Brain pericyte (primary cell): ENCODE measurements around the gene RGL1.
"Not testable (repeated sequence)": the region's sequence is repeated elsewhere in the genome, so short reads cannot be mapped to it uniquely, and the experiment has no call there.

Experiments
- DNase-seq: peaks from one replicate; pipeline ENCODE4 v3.0.0-alpha.2; 2012; ENCODE audit warnings: low read depth, low spot score

The RGL1 gene

GRCh38 chr1:183785921-183786320 is 19.0 kb upstream of the RGL1 start:
- not testable (repeated sequence) for DNase-seq

- DNase-seq = no peak
Observed at GRCh38 chr1:183787704-183788103, 17.2 kb upstream of the RGL1 start.

- no peak for DNase-seq
Observed at GRCh38 chr1:183791319-183791718, 13.6 kb upstream of the RGL1 start.

DNA sequence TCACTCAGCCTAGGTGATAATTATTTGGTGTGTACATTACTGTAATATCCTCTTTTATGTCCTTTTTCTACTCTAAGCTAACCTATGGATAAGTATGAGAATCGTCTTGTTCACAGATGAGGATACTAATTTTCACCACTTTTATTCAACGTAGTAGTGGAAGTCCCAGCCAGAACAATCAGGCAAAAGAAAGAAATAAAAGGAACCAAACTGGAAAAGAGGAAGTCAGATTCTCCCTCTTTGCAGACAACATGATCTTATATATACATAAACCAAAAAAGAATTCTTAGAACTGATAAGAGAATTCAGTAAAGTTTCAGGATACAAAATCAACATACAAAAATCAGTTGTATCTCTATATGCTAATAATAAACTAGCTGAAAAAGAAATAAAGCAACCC is 12.6 kb upstream of the RGL1 start:
- DNase-seq = no peak

DNA sequence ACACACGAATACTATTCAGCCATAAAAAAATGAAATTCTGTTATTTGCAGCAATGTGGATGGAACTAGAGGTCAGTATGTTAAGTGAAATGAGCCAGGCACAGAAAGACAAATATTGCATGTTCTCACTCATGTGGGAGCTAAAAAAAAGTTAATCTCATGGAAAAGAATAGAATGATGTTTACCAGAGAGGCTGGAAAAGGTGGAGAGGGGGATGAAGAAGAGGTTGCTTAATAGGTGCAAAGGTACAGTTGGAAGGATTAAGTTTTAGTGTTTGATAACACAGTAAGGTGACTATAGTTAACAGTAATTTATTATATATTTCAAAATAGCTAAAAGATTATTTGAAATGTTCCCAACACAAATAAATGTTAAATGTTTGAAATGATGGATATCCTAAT is 10.8 kb upstream of the RGL1 start:
- DNase-seq = no peak

DNA sequence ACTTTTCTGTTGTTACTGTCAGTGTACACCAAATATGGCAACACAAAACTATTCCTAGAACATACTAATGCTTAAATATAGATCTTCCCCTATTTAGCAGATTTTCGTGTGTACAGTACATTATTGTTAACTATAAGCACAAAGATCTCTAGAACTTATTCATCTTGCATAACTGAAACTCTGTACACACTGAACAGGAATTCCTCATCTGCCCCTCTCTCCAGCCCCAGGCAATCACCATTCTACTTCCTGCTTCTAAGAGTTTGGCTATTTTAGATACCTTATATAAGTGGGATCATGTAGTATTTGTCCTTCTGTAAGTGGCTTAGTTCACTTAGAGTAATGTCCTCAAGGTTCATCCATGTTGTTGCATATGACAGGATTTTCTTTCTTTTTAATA is 4.5 kb upstream of the RGL1 start:
- DNase-seq = no peak

DNA sequence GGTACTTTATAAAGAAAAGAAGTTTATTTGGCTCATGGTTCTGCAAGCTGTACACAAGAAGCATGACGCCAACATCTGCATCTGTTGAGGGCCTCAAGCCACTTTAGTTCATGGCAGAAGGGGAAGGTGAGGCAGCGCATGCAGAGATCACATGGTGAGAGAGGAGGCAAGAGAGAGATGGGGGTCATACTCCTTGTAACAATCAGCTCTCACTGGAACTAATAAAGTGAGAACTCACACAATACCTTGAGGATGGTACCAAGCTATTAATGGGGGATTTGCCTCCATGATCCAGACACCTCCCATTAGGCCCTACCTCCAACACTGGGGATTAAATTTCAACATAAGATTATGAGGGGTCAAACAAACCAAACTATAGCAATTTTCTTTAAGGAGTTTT is 3.3 kb upstream of the RGL1 start:
- DNase-seq = no peak

GRCh38 chr1:183804387-183804786 is 533 bp upstream of the RGL1 start:
- DNase-seq = no peak

GRCh38 chr1:183806125-183806524 is 1.2 kb downstream of the RGL1 start:
- no peak for DNase-seq

DNA sequence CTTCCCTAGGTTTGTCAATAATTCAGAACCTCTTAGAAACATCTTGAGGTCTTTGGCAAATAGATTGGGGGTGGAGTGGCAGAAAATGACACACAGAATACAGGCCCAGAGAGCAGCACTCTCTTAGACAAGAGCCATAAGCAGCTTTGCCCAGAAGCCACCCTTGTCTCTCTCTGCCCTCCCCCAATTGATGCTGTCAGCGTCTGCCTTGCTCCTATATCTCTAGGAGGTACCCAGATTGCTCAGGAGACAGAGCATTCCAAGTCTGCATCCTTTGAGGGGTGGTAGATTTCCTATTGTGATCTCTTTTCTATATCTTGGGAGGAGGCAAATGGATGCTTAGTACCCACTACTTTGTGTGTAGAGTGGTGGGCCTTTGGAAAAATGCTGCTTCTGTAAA is 1.8 kb downstream of the RGL1 start:
- DNase-seq = no peak

- DNase-seq = no peak
Observed at GRCh38 chr1:183807549-183808168, 2.7 kb downstream of the RGL1 start.

DNA sequence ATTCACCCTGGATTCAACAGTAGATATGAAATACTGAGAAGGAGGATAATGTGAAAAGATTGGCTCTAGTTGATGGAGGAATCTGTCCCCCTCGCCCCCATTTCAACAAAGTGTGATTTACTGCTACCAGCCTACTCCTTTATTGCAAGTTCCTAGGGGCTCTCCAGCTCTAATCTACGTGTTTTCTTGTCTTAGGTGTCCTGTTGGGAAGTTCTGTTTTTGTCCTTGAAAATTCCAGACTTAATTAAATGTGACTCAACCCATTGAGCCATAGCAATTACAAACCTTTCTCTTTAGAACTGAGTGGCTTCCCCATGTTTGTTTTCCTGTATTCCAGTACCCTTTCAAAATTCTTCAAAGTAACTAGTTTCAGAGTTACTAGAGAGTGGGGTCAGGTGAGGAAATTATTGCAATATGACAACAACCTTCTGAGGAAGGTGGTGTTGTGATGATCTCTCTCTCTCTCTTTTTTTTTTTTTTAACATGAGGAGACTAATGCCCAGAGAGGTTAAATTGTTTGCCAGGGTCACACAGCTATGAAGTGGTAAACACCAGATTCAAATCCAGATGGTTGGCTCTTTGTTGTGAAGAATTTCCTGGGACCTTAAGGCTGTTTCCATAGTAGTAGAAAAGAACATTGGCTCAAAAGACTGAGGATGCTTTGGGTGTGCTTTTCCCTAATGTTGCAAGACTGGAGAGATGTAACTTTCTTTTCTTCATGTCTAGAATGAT is 3.5 kb downstream of the RGL1 start:
- DNase-seq = no peak

DNA sequence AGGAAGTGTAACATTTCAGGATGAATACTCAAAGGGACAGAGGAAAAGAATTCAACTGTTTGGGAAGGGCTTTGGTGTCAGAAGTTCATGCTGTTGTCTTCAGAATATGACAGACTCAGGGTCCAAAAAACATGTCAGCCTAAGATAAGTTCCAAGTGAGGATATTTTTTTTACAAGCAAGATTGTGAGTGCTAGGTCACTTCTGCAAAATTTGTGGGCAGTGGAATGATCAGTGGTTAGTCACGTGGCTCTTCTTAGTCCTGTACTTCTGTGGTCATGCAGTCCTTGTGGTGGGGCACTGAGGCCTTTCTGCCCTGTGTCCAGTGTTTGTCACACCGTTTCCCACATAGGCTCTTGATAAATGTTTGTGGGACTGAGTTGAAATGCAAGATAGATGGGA is 5.2 kb downstream of the RGL1 start:
- no peak for DNase-seq

- DNase-seq = no peak
Observed at GRCh38 chr1:183810756-183811544, 6.0 kb downstream of the RGL1 start.

GRCh38 chr1:183812128-183812527 is 7.2 kb downstream of the RGL1 start:
- DNase-seq = no peak

- DNase-seq = no peak
Observed at GRCh38 chr1:183812686-183813569, 8.0 kb downstream of the RGL1 start.

- DNase-seq = no peak
Observed at GRCh38 chr1:183814121-183814681, 9.3 kb downstream of the RGL1 start.

GRCh38 chr1:183816110-183816509 is 11.2 kb downstream of the RGL1 start:
- no peak for DNase-seq

GRCh38 chr1:183817576-183818288 is 12.8 kb downstream of the RGL1 start:
- DNase-seq = no peak

- no peak for DNase-seq
Observed at GRCh38 chr1:183819059-183819458, 14.1 kb downstream of the RGL1 start.
